CD14-positive monocyte (primary cell): ENCODE data around the gene PARD6B. TPM values are rescaled to one million over a fixed set of nuclear protein-coding genes. Genes with fewer than 3 reads are reported as not detected.

Source experiments
- DNase-seq, 3 donors: peaks; one replicate each; pipeline ENCODE4 v3.0.0-alpha.2; 2011 to 2022
- H2AFZ ChIP-seq: 2 replicates; pipeline ENCODE4 v1.6.0; 2012; ENCODE audit warnings: mild to moderate bottlenecking, low read depth, low read length, inconsistent platforms; ENCODE audit not compliant: insufficient read depth, poor library complexity, severe bottlenecking
- H3K27ac ChIP-seq, 2 donors: 1 replicate in 1 of 2; 2 replicates in 1 of 2; pipeline ENCODE4 v1.5.1; 2012 to 2013; ENCODE audit warnings: low read length in 2 of 2, control low read depth in 1 of 2, inconsistent platforms in 1 of 2, low read depth in 1 of 2, mild to moderate bottlenecking in 1 of 2
- H3K27me3 ChIP-seq, 2 donors: one replicate each; pipeline versions ENCODE4 v1.6.0 to v1.6.1; 2011 to 2013; ENCODE audit warnings: low read length in 2 of 2; ENCODE audit not compliant: control insufficient read depth in 2 of 2, insufficient read depth in 2 of 2
- H3K36me3 ChIP-seq, 2 donors: replicated peaks in 1 of 2; 1 replicate in 1 of 2; 2 replicates in 1 of 2; pipeline versions ENCODE4 v1.5.1 to v1.6.1; 2012 to 2013; ENCODE audit warnings: low read length in 2 of 2, control low read depth in 1 of 2, inconsistent platforms in 1 of 2, mild to moderate bottlenecking in 1 of 2; ENCODE audit not compliant: insufficient read depth in 2 of 2, control insufficient read depth in 1 of 2
- H3K4me1 ChIP-seq, 2 donors: 1 replicate in 1 of 2; 2 replicates in 1 of 2; pipeline versions ENCODE4 v1.5.1 to v1.6.1; 2012 to 2013; ENCODE audit warnings: low read length in 2 of 2, control low read depth in 1 of 2, inconsistent platforms in 1 of 2, mild to moderate bottlenecking in 1 of 2, moderate library complexity in 1 of 2; ENCODE audit not compliant: insufficient read depth in 2 of 2, control insufficient read depth in 1 of 2
- H3K4me2 ChIP-seq: replicated peaks from 2 replicates; pipeline ENCODE3; 2012; ENCODE audit warnings: low read length, moderate library complexity, mild to moderate bottlenecking; ENCODE audit not compliant: poor library complexity, severe bottlenecking; ENCODE audit errors: extremely low read depth
- H3K4me3 ChIP-seq, 3 experiments: fragments of 200-600 bp in 1 of 3; sonication (generic) in 1 of 3; replicated peaks in 1 of 3; 1 replicate in 2 of 3; 2 replicates in 1 of 3; pipeline ENCODE4 v1.5.1; 2011 to 2013; ENCODE audit warnings: low read length in 3 of 3, mild to moderate bottlenecking in 3 of 3, control low read depth in 2 of 3, low read depth in 2 of 3, inconsistent platforms in 1 of 3, moderate library complexity in 1 of 3
- H3K79me2 ChIP-seq: 2 replicates; pipeline ENCODE4 v1.6.0; 2012; ENCODE audit warnings: mild to moderate bottlenecking, control low read depth, inconsistent platforms, low read length, moderate library complexity; ENCODE audit not compliant: insufficient read depth
- H3K9ac ChIP-seq: 2 replicates; pipeline ENCODE4 v1.6.0; 2017; ENCODE audit warnings: low read length, mild to moderate bottlenecking; ENCODE audit not compliant: insufficient read depth, poor library complexity, severe bottlenecking
- H3K9me3 ChIP-seq, 2 donors: replicated peaks in 1 of 2; 1 replicate in 1 of 2; 2 replicates in 1 of 2; pipeline versions ENCODE4 v1.5.1 to v1.6.1; 2012 to 2013; ENCODE audit warnings: low read length in 2 of 2, control low read depth in 1 of 2; ENCODE audit not compliant: control insufficient read depth in 1 of 2, insufficient read depth in 1 of 2
- H4K20me1 ChIP-seq: 2 replicates; pipeline ENCODE4 v1.6.0; 2012; ENCODE audit warnings: mild to moderate bottlenecking, low read length, control low read depth, moderate library complexity; ENCODE audit not compliant: insufficient read depth
- H3K27ac Mint-ChIP-seq, 7 donors: one replicate each; pipeline ENCODE4 v1.8.0; 2020; ENCODE audit warnings: mild to moderate bottlenecking in 7 of 7, mixed read lengths in 7 of 7, moderate library complexity in 6 of 7, inconsistent platforms in 2 of 7
- H3K27me3 Mint-ChIP-seq, 3 donors: one replicate each; pipeline ENCODE4 v1.8.0; 2021 to 2022; ENCODE audit warnings: low read depth in 3 of 3, mild to moderate bottlenecking in 3 of 3, mixed read lengths in 3 of 3, moderate library complexity in 3 of 3, inconsistent platforms in 1 of 3
- H3K36me3 Mint-ChIP-seq, 2 donors: one replicate each; pipeline ENCODE4 v1.8.0; 2020; ENCODE audit warnings: mixed read lengths in 2 of 2, inconsistent platforms in 1 of 2, mild to moderate bottlenecking in 1 of 2
- H3K4me1 Mint-ChIP-seq: one replicate; pipeline ENCODE4 v1.8.0; 2020; ENCODE audit warnings: mild to moderate bottlenecking, mixed read lengths
- H3K4me3 Mint-ChIP-seq, 2 donors: one replicate each; pipeline ENCODE4 v1.8.0; 2020; ENCODE audit warnings: mild to moderate bottlenecking in 2 of 2, mixed read lengths in 2 of 2, moderate library complexity in 1 of 2
- H3K9me3 Mint-ChIP-seq, 7 donors: one replicate each; pipeline ENCODE4 v1.8.0; 2020 to 2022; ENCODE audit warnings: mixed read lengths in 7 of 7, mild to moderate bottlenecking in 6 of 7, moderate library complexity in 6 of 7, inconsistent platforms in 2 of 7
- WGBS: methylation state at CpG from one replicate; pipeline ENCODE4 v1.1.5; 2013; ENCODE audit warnings: missing lambda C conversion rate; ENCODE audit not compliant: insufficient coverage; 5-methylcytosine and 5-hydroxymethylcytosine counted together
- intact Hi-C, 2 donors: fragments of 100-400 bp; cut with micrococcal nuclease; formaldehyde crosslinking; loops; one replicate each; pipeline versions ENCODE4 v1.15.0 to v1.15.1; 2023
- polyA plus RNA-seq, 3 donors: library from polyadenylated mRNA; depleted of rRNA in 1 of 3; unstranded in 2 of 3; stranded (reverse) in 1 of 3; fragments of 300-500 nt in 2 of 3; fragments of >200 nt in 1 of 3; fragmentation: Illumina TruSeq in 2 of 3; gene quantifications; 1 replicate in 2 of 3; 2 replicates in 1 of 3; pipeline ENCODE4 v1.2.3, GENCODE V29; 2012 to 2021
- TF ChIP-seq, protein P1 (sequence below): fragments of 200-600 bp; IDR thresholded peaks from one replicate; pipeline ENCODE4 v1.8.0; 2022; ENCODE audit warnings: antibody characterized with exemption, mild to moderate bottlenecking

Gene PARD6B
- polyA plus RNA-seq, 3 donors: 0.04 to 0.13 (median 0.13) TPM

GRCh38 chr20:50722424-50723155, 8.8 kb upstream of the PARD6B start:
- Histone ChIP-seq H3K27ac (no peak overlapping the region), H4K20me1 (no peaks in the 10 kb centered on the region), H3K4me2 (no peak overlapping the region), H3K79me2 (no peaks in the 10 kb centered on the region), H3K9me3 (no peaks in the 10 kb centered on the region), H3K9ac (no peak overlapping the region), H3K4me3 (no peak overlapping the region), H3K4me1 (no peaks in the 10 kb centered on the region), H2AFZ (no peak overlapping the region), H3K36me3 (no peaks in the 10 kb centered on the region), H3K27me3 (no peaks in the 10 kb centered on the region)
- Mint-ChIP-seq H3K9me3 (no peaks in the 10 kb centered on the region), H3K36me3 (no peaks in the 10 kb centered on the region), H3K27ac (peak overlapping the region in 1 of 7 donors; percentile 37), H3K4me1 (no peaks in the 10 kb centered on the region), H3K4me3 (no peak overlapping the region), H3K27me3 (peaks cover 0 to 4% (median 2%) of the 10 kb centered on the region in 3 donors)
- intact Hi-C loops: no loop called here
- 78% methylated on average over 5 of the region's 10 CpGs for WGBS
- TF ChIP-seq, protein P1, sequence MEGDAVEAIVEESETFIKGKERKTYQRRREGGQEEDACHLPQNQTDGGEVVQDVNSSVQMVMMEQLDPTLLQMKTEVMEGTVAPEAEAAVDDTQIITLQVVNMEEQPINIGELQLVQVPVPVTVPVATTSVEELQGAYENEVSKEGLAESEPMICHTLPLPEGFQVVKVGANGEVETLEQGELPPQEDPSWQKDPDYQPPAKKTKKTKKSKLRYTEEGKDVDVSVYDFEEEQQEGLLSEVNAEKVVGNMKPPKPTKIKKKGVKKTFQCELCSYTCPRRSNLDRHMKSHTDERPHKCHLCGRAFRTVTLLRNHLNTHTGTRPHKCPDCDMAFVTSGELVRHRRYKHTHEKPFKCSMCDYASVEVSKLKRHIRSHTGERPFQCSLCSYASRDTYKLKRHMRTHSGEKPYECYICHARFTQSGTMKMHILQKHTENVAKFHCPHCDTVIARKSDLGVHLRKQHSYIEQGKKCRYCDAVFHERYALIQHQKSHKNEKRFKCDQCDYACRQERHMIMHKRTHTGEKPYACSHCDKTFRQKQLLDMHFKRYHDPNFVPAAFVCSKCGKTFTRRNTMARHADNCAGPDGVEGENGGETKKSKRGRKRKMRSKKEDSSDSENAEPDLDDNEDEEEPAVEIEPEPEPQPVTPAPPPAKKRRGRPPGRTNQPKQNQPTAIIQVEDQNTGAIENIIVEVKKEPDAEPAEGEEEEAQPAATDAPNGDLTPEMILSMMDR: no peak
- no peak for DNase-seq

GRCh38 chr20:50723672-50724071, 7.7 kb upstream of the PARD6B start:
- H3K4me1 Mint-ChIP-seq: peaks cover 2% of the 10 kb centered on the region
- Histone ChIP-seq H3K27me3 (no peaks in the 10 kb centered on the region), H3K4me3 (no peak overlapping the region), H3K9ac (no peak overlapping the region), H4K20me1 (no peaks in the 10 kb centered on the region), H3K36me3 (no peaks in the 10 kb centered on the region), H3K79me2 (no peaks in the 10 kb centered on the region), H3K27ac (no peak overlapping the region), H3K4me1 (no peaks in the 10 kb centered on the region), H2AFZ (no peak overlapping the region), H3K9me3 (no peaks in the 10 kb centered on the region), H3K4me2 (no peak overlapping the region)
- H3K27ac Mint-ChIP-seq: no peak overlapping the region
- TF ChIP-seq, protein P1: no peak
- no peak overlapping the region for H3K4me3 Mint-ChIP-seq
- no peaks in the 10 kb centered on the region for H3K9me3 Mint-ChIP-seq
- intact Hi-C loops: no loop called here
- H3K36me3 Mint-ChIP-seq: no peaks in the 10 kb centered on the region
- 98% methylated on average over 6 of the region's 9 CpGs for WGBS
- DNase-seq: no peak
- H3K27me3 Mint-ChIP-seq: peaks cover 0 to 4% (median 0%) of the 10 kb centered on the region in 3 donors
